Activated B cell treated with CpG ODN at 0.5 μM for 24 hours (primary cell): ENCODE data around the gene HMMR. TPM values are rescaled to one million over a fixed set of nuclear protein-coding genes. Genes with fewer than 3 reads are reported as not detected.
"Not testable (repeated sequence)": the region's sequence is repeated elsewhere in the genome, so short reads cannot be mapped to it uniquely, and the experiment has no call there.

Source experiments
- ATAC-seq: fragments of 200-7000 bp; cut with Tn5 transposase; one replicate; pipeline ENCODE4 v1.10.0; 2021; ENCODE audit warnings: low read depth, mild to moderate bottlenecking, moderate library complexity
- CTCF ChIA-PET: fragments of 350-600 bp; sonication (Branson Sonifier 250); formaldehyde crosslinking; loops from one replicate; lab custom pipeline; 2021; ENCODE audit warnings: antibody characterized with exemption; lab: Charles Lee
- POLR2A ChIA-PET: fragments of 350-600 bp; sonication (Branson Sonifier 250); formaldehyde crosslinking; loops from one replicate; lab custom pipeline; 2021; ENCODE audit warnings: antibody characterized with exemption; lab: Charles Lee
- DNase-seq: peaks from one replicate; pipeline ENCODE4 v3.0.0; 2022
- H3K27ac Mint-ChIP-seq: one replicate; pipeline ENCODE4 v1.8.0; 2020; ENCODE audit warnings: mixed read lengths
- H3K27me3 Mint-ChIP-seq: one replicate; pipeline ENCODE4 v1.8.0; 2021; ENCODE audit warnings: mixed read lengths
- H3K36me3 Mint-ChIP-seq: one replicate; pipeline ENCODE4 v1.8.0; 2021; ENCODE audit warnings: low read depth, mixed read lengths
- H3K4me1 Mint-ChIP-seq: one replicate; pipeline ENCODE4 v1.8.0; 2021; ENCODE audit warnings: mixed read lengths
- H3K4me3 Mint-ChIP-seq: one replicate; pipeline ENCODE4 v1.8.0; 2020; ENCODE audit warnings: mild to moderate bottlenecking, mixed read lengths
- H3K9me3 Mint-ChIP-seq: one replicate; pipeline ENCODE4 v1.8.0; 2020; ENCODE audit warnings: mixed read lengths
- intact Hi-C: fragments of 100-400 bp; cut with micrococcal nuclease; formaldehyde crosslinking; loops from one replicate; pipeline ENCODE4 v1.15.1; 2024
- total RNA-seq: library from RNA; stranded (reverse); gene quantifications from 2 replicates; pipeline ENCODE4 v1.2.3, GENCODE V29; 2022
- TF ChIP-seq, protein P1 (sequence below): fragments of 200-600 bp; IDR thresholded peaks from one replicate; pipeline ENCODE4 v1.8.0; 2022; ENCODE audit warnings: antibody characterized with exemption, mild to moderate bottlenecking

Gene HMMR
- total RNA-seq, 1 donor from 2014 or later = 3.3 TPM

DNA sequence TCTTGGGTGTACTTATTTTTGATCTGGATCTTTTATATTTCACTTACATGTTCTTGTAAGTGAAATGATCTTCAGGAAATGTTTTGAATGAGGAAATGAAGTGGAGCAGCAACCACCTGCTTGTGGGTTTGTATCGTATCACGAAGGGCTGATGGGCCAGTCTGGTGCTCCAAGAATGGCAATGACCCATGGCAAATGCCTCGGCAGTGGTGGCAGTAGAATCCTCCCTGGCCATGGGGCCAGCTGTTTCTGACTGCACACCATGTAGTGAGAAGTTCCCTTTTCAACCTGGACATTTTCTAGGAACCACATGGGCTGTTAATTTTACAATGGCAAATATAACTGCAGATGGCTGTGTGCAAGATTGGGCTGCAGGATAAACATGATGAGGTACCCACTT lies 74.9 kb downstream of the HMMR start:
- Mint-ChIP-seq H3K27ac (peak overlapping the region; percentile 27), H3K9me3 (no peaks in the 10 kb centered on the region), H3K4me3 (peak overlapping the region; percentile 49), H3K36me3 (no peaks in the 10 kb centered on the region), H3K27me3 (no peaks in the 10 kb centered on the region), H3K4me1 (peaks cover 34% of the 10 kb centered on the region)
- ATAC-seq = peak; percentile 45
- ChIA-PET CTCF (no interaction called here), POLR2A (no interaction called here)
- no peak for DNase-seq
- intact Hi-C loops = no loop called here
- TF ChIP-seq, protein P1, sequence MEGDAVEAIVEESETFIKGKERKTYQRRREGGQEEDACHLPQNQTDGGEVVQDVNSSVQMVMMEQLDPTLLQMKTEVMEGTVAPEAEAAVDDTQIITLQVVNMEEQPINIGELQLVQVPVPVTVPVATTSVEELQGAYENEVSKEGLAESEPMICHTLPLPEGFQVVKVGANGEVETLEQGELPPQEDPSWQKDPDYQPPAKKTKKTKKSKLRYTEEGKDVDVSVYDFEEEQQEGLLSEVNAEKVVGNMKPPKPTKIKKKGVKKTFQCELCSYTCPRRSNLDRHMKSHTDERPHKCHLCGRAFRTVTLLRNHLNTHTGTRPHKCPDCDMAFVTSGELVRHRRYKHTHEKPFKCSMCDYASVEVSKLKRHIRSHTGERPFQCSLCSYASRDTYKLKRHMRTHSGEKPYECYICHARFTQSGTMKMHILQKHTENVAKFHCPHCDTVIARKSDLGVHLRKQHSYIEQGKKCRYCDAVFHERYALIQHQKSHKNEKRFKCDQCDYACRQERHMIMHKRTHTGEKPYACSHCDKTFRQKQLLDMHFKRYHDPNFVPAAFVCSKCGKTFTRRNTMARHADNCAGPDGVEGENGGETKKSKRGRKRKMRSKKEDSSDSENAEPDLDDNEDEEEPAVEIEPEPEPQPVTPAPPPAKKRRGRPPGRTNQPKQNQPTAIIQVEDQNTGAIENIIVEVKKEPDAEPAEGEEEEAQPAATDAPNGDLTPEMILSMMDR = no peak

DNA sequence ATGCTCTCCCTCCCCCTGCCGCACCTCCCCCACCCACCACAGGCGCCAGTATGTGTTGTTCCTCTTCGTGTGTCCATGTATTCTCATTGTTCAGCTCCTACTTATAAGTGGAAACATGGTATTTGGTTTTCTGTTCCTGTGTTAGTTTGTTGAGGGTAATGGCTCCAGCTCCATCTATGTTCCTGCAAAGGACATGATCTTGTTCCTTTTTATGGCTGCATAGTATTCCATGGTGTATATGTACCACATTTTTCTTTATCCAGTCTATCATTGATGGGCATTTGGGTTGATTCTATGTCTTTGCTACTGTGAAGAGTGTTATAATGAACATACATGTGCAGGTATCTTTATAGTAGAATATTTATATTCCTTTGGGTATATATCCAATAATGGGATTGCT lies 76.0 kb downstream of the HMMR start:
- H3K4me3 Mint-ChIP-seq, H3K9me3 Mint-ChIP-seq, DNase-seq, ATAC-seq, intact Hi-C loops, CTCF ChIA-PET, H3K27ac Mint-ChIP-seq, H3K36me3 Mint-ChIP-seq, H3K27me3 Mint-ChIP-seq: not testable (repeated sequence)
- peaks cover 34% of the 10 kb centered on the region for H3K4me1 Mint-ChIP-seq
- POLR2A ChIA-PET = interaction anchor here (0.6 kb wide), 1 partner anchor 27 kb away, joined by 3 read pairs; no protein-coding TSS in a partner anchor

DNA sequence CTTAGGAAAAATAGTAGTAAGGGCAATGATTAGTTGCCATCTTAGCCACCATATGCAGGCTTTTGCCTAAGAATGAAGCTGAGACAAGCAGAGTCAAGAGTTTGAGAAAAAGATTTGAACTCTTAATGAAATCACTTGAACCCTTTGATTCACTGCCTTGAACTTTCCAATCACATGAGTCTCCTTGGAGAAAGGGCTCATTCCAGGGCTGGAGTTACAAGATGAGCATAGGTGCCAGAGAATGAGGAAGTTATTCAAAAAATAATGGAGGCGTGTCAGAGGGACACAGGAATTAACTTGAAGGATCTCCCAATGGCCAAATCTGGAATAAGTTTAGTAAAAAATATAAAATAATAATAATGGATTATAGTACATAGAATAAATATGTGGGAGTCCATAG lies 80.3 kb downstream of the HMMR start:
- H3K27ac Mint-ChIP-seq = no peak overlapping the region
- intact Hi-C loops = no loop called here
- H3K4me1 Mint-ChIP-seq = peaks cover 17% of the 10 kb centered on the region
- no peak for ATAC-seq
- ChIA-PET POLR2A (no interaction called here), CTCF (no interaction called here)
- H3K4me3 Mint-ChIP-seq = no peak overlapping the region
- TF ChIP-seq, protein P1 = no peak
- peaks cover 5% of the 10 kb centered on the region for H3K27me3 Mint-ChIP-seq
- H3K9me3 Mint-ChIP-seq = no peaks in the 10 kb centered on the region
- H3K36me3 Mint-ChIP-seq = no peaks in the 10 kb centered on the region
- no peak for DNase-seq

Other genes starting within 250 kb of the HMMR start
- gene CCNG1, start 23.0 kb upstream of the HMMR start, total RNA-seq = 71.2 and 73.0 TPM in 2 replicates
- gene NUDCD2, start 530 bp upstream of the HMMR start, total RNA-seq = 23.5 and 28.1 TPM in 2 replicates
- 74.7 and 76.4 TPM in 2 replicates for gene MAT2B, start 45.0 kb downstream of the HMMR start, total RNA-seq